GM21390 (cell line): ENCODE data around the gene PLA2G2C.

Experiments
- ATAC-seq: cut with Tn5 transposase; IDR thresholded peaks from one replicate; pipeline ENCODE4 v1.9.1; 2021; ENCODE audit not compliant: unreplicated experiment

Gene PLA2G2C

DNA sequence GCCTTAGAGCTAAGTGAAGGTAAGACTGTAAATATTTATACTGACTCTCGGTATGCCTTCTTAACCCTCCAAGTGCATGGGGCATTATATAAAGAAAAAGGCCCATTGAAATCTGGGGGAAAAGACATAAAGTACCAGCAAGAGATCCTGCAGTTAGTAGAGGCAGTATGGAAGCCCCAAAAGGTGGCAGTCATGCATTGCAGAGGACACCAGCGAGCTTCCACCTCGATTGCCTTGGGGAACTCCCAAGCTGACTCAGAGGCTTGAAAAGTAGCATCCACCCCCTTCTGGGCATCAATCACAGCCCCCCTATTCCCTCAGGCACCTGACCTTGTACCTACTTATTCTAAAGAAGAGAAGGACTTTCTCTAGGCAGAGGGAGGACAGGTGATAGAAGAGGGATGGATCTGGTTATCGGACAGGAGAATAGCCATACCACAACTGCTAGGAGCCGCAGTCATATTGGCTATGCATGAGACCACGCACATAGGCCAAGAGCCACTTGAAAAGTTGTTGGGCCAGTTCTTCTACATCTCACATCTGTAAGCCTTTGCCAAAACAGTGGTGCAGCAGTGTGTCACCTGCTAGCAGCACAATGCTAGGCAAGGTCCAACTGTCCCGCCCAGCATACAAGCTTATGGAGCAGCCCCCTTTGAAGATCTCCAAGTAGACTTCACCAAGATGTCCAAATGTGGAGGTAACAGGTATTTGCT is 27.8 kb downstream of the PLA2G2C start:
- ATAC-seq: no peak

GRCh38 chr1:20154301-20154831 is 32.0 kb downstream of the PLA2G2C start:
- no peak for ATAC-seq

GRCh38 chr1:20153000-20153418 is 33.3 kb downstream of the PLA2G2C start:
- no peak for ATAC-seq

DNA sequence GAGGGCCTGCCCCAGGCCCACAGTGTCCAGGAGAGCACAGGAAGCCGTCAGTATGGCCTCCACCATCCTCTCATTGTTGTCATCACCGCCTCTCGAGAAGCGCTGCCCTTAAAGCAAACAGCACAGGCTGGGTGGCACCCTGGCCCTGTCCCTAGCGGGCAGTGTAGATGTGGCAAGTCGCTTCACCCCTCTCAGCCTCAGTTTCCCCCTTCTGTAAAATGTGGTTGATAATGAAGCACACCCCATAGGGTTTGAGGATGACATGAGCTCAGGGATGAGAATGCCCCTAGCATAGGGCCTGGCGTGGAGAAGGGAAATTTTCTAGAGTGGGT is 33.8 kb downstream of the PLA2G2C start:
- no peak for ATAC-seq

GRCh38 chr1:20151906-20152598 is 34.3 kb downstream of the PLA2G2C start:
- no peak for ATAC-seq

DNA sequence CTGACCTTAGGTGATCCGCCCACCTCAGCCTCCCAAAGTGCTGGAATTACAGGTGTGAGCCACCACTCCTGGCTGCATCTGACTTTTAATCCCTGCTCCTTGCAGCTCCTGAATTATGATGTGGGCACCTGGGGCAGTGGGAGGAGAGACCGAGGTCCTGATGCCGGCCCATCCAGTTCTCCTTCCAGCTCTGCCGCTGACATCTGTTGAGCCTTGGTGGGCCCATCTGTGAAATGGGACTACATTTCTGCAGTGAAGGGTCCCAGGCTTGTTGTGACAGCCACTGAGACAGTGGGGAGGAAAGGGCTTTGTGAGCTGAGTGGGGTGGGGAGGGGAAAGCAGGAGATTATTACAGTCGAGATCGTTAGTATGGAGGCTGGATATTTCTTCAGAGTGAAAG is 35.3 kb downstream of the PLA2G2C start:
- no peak for ATAC-seq

- ATAC-seq: no peak
Measured at GRCh38 chr1:20150326-20150705, 36.0 kb downstream of the PLA2G2C start.

- no peak for ATAC-seq
Measured at GRCh38 chr1:20149601-20150325, 36.6 kb downstream of the PLA2G2C start.

DNA sequence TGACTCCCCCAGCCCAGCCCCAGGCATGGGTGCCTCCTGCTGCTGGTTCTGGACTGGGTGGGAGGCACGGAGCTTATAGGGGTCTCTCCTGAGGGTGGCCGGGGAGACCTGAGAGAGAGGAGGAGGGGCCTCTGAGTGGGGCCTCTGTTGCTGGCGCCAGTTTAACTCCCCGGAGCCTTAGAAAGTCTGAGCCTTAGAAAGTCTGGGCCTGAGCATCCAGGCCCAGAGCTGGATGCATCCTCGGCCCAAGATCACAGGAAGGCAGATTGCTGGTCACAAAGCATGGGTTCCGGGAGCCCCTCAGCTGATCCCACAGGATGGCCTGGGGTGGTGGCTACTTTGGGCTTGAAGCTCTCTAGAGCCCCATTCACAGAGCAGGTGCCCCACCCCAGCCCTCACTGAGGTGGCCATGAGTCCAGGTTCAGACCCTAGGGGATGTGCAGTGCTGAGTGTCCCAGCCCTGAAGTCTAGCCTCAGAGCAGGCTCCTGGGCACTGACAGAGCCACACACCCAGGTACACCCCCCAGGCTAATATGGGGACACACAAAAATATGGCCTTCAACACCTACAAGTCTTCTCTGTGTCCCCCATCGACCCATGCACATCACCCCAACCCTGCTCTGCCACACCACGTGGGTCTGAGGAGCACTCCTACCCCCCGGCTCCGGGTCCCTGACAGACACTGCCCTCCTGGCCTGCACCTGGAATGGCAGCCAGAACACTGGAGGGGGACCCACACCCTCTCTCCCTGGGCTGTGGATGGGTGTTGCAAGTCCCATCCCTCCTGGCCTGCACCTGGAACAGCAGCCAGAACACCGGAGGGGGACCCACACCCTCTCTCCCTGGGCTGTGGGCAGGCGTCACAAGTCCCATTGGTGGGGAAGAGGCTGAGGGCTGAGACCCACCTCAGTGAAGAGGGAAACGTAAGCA is 37.5 kb downstream of the PLA2G2C start:
- ATAC-seq: no peak

- no peak for ATAC-seq
Measured at GRCh38 chr1:20147846-20148570, 38.3 kb downstream of the PLA2G2C start.

GRCh38 chr1:20143734-20144565 is 42.4 kb downstream of the PLA2G2C start:
- no peak for ATAC-seq

DNA sequence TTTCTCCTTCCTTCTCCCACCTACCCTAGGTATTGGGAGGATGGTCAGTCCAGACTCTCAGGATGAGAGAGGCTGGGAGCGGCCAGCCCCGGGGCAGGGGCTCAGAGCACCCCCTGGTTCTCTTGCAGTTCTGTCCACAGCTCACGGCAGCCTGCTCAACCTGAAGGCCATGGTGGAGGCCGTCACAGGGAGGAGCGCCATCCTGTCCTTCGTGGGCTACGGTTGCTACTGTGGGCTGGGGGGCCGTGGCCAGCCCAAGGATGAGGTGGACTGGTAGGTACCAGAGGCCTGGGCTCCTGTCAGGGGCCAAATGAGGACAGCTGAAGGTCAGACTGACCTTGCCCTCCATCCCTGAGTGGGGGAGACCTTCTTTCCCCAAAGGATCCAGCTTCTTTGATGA is 43.0 kb downstream of the PLA2G2C start:
- ATAC-seq: no peak

- no peak for ATAC-seq
Measured at GRCh38 chr1:20142001-20142710, 44.2 kb downstream of the PLA2G2C start.

DNA sequence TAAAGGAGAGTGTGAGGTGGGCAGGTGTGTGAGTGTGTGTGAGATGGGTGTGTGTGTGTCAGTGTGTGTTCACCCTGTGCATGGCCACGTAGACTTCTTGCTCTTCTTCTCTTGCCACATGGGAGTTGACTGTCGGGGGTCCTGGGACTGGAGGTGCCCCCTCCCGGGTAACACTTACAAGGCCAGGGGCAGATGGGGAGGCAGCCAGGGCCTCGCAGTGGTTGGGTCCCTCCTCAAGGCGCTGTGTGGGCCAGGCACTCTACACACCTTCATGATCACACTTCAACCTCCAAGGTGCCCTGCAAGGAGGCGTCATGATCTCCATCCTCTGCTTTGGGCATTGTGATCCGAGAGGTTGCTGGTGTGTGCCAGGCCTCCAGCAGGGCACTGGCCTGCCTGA is 44.9 kb downstream of the PLA2G2C start:
- ATAC-seq: no peak

DNA sequence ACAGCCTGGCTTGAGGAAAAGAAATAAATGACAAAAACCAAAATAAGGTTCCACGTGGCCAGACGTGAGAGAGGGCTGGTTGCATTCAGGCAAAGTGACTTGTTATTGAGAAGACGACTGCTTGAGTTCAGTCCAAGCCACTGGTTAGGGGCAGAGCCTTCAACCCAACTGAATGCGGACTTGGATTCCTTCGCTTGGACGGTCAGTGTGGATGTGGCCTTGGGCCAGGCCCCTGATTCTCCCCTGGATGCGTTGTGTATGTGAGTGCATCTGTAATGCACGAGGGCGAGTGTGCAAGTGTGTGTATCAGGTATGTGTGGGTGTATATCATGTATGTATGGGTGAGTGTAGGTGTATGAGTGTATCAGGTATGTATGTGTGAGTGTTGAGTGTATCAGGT is 45.3 kb downstream of the PLA2G2C start:
- no peak for ATAC-seq

DNA sequence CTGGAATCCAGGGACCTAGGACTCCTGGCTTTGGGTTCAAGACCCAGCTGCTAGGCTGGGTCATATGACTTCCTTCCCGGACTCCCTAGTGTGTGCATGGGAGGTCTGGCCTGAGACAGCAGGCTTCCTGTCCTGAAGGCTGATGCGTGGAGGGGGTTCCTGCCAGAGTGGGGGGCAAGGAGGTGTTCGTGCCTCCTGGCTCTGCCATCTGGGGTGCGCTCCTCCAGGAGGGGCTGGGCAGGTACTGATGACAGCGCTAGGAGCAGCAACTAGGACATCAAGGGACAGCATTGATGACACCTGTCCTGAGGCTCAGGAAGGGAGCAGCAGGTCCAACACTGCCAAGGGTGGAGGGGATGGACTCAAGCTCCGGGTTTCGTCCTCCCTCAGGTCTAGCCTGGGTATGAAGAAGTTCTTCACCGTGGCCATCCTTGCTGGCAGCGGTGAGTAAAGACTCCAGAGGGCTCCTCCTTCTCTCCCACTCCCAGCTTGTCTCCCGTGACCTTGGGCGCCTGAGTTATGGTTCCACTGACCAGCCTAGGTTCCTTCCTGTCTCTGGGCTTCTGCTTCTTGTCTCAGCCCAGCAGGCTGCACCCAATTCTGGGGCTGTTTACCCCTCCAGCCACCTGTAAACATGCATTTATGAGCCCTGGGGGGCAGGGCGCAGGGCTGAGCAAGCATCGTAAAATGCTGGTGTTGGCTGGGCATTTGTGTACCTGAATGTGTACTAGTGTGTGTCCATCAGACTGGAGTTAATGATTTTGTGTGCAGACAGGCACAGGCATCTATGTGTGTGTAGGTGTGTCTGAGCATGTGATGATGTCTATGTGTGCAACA is 46.3 kb downstream of the PLA2G2C start:
- ATAC-seq: no peak

DNA sequence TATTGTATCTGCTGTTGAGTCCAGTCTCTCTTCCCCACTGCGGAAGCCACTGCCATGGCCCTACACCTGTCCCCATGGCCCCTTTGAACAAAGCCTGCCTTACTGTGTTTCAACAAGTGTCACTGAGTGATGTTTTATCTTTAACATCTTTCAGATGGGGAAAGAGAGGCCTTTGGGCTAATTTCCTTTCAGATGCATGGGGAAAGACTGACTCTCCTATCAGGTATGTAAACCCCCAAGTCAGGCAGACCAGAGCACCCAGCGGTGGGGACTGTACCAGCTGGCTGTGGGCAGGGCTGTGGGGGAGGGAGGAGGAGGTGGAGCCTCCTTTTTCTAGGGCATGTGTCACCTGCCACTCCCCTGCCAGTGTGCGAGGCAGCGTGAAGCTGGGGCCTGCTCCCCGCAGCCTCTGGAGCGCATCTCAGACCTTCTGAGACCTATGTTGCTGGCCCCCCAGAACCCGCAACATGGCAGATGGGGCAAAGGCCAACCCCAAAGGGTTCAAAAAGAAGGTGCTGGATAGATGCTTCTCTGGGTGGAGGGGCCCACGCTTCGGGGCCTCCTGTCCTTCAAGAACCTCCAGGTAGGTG is 47.3 kb downstream of the PLA2G2C start, which contains the start of gene PLA2G2F:
TSS of gene PLA2G2F (plus strand) at position 363 of the 590 bp plus-strand sequence. CDS start at position 468, 105 bp downstream.
- no peak for ATAC-seq
